Measurements from ENCODE around the gene UTP11. TPM values are rescaled to one million over a fixed set of nuclear protein-coding genes. Genes with fewer than 3 reads are reported as not detected.
A peak's percentile ranks its signal among the peaks of the same experiment; 100 is the strongest.
"Not testable (repeated sequence)": the region's sequence is repeated elsewhere in the genome, so short reads cannot be mapped to it uniquely, and the experiment has no call there.

Gene UTP11
- total RNA-seq, result 39.6 TPM
- long read RNA-seq, transcript UTP11-201 (8 exons, 2,019 nt), result major isoform, 60 of 63 reads
- long read RNA-seq, partial matches to known transcripts, result 1 of 63 reads
- long read RNA-seq, other reads (novel, unspliced or antisense), result 2 of 63 reads

DNA sequence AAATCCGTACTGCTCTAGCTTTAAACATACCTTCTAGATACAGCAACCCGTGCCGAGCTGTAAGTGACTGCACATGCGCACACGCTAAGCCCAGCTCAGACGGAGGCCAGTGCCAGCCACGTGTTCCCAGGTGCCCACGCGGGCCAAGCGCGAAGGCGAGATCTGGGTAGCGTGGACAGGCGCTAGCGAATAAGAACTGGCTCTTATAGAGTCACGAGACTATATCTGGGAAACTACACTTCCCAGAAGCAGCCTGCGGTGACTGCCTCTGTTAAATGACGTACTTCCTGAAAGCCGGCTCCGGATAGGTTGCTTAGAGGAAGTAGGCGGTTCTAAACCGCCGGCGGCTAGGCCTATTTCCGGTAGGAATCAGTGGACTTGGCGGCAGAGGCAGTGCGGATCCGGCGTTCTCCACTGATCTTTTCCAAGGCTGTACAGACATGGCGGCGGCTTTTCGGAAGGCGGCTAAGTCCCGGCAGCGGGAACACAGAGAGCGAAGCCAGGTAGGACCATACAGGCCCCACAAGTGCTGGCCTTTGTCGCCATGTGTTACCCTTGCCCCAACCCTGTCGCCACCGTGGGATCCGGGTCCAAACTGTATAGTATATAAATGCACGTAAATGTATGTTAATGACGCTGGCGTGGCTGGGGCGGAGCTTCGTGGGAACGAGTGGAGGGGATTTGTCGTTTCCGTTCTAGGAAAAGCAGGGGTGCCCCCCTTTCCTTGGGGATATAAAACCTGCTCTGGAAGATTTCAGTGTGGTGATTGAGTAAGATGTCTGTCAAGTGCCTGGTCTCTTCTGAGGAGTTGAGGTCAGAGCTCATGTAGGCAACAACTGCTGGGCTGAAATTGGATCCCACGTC is at the start of gene UTP11:
TSS of gene UTP11 (plus strand) at position 372 of the 864 bp plus-strand sequence. CDS start at position 441, 69 bp downstream.
- DNase-seq, result peak; percentile 89
- peak within 1 kb of the TSS; percentile 95 for H3K27ac ChIP-seq (replicated peaks)
- no peaks in the 10 kb centered on the region for H3K9me3 ChIP-seq (replicated peaks)
- peaks cover 13% of the 10 kb centered on the region for H3K36me3 ChIP-seq
- no peaks in the 10 kb centered on the region for H3K27me3 ChIP-seq (ENCODE audit: low read depth)
- peak within 1 kb of the TSS; percentile 85 for H3K4me3 ChIP-seq
- peaks cover 60% of the 10 kb centered on the region for H3K4me1 ChIP-seq
- TF ChIP-seq CTCF (IDR thresholded peaks at IDR 0.05; ENCODE audit: borderline replicate concordance), result no peak
- intact Hi-C loops (cut with micrococcal nuclease), result no loop called here

DNA sequence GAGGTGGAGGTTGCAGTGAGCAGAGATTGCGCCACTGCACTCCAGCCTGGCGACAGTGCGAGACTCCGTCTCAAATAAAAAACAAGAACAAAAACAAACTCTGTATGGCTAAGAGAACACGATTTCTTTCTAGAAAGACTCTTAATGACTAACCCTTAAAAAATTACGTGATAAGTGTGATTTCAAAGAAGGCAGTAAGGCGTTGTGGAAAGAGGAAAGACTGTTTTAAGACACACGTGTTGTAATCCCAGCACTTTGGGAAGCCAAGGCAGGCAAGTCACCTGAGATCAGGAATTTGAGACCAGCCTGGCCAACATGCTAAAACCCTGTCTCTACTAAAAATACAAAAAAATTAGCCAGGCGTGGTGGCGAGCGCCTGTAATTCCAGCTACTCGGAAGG is 48.4 kb upstream of the UTP11 start:
- DNase-seq; H3K9me3 ChIP-seq (replicated peaks); H3K4me3 ChIP-seq; intact Hi-C loops (cut with micrococcal nuclease); H3K27ac ChIP-seq (replicated peaks); H3K27me3 ChIP-seq (ENCODE audit: low read depth); H3K4me1 ChIP-seq: not testable (repeated sequence)
- H3K36me3 ChIP-seq, result peaks cover 86% of the 10 kb centered on the region

DNA sequence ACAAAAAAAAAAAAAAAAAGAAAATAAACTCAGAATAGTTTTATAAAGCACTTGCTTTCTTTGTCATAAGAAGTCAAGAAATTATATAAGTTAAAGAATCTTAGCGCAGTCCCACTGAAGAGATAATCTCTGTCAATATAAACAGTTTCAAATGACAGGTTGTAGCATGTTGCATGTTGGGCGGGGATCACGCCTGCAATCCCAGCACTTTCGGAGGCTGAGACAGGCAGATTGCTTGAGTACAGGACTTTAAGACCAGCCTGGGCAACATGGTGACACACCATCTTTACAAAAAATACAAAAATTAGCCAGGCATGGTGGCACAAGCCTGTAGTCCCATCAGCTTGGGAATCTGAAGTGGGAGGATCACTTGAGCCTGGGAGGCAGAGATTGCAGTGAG is 47.2 kb upstream of the UTP11 start:
- Histone ChIP-seq H3K36me3 (peaks cover 85% of the 10 kb centered on the region), H3K27me3 (ENCODE audit: low read depth) (no peaks in the 10 kb centered on the region), H3K4me1 (no peaks in the 10 kb centered on the region), H3K27ac (replicated peaks) (no peak overlapping the region), H3K4me3 (no peak overlapping the region), H3K9me3 (replicated peaks) (no peaks in the 10 kb centered on the region)
- intact Hi-C loops (cut with micrococcal nuclease), result no loop called here
- DNase-seq, result no peak
- TF ChIP-seq CTCF (IDR thresholded peaks at IDR 0.05; ENCODE audit: borderline replicate concordance), result no peak

GRCh38 chr1:37973684-37974083 is 38.9 kb upstream of the UTP11 start:
- H3K36me3 ChIP-seq, result peaks cover 80% of the 10 kb centered on the region
- H3K27ac ChIP-seq (replicated peaks); H3K4me1 ChIP-seq; H3K4me3 ChIP-seq; H3K27me3 ChIP-seq (ENCODE audit: low read depth); intact Hi-C loops (cut with micrococcal nuclease); H3K9me3 ChIP-seq (replicated peaks); DNase-seq: not testable (repeated sequence)

- H3K4me1 ChIP-seq, result no peaks in the 10 kb centered on the region
- H3K36me3 ChIP-seq, result peaks cover 80% of the 10 kb centered on the region
- H3K9me3 ChIP-seq (replicated peaks), result peaks cover 5% of the 10 kb centered on the region
- no peaks in the 10 kb centered on the region for H3K27me3 ChIP-seq (ENCODE audit: low read depth)
- intact Hi-C loops (cut with micrococcal nuclease), result no loop called here
- no peak for TF ChIP-seq CTCF (IDR thresholded peaks at IDR 0.05; ENCODE audit: borderline replicate concordance)
- H3K4me3 ChIP-seq, result no peak overlapping the region
- no peak for DNase-seq
- no peak overlapping the region for H3K27ac ChIP-seq (replicated peaks)
Measured at GRCh38 chr1:37974567-37974966, 38.0 kb upstream of the UTP11 start.

DNA sequence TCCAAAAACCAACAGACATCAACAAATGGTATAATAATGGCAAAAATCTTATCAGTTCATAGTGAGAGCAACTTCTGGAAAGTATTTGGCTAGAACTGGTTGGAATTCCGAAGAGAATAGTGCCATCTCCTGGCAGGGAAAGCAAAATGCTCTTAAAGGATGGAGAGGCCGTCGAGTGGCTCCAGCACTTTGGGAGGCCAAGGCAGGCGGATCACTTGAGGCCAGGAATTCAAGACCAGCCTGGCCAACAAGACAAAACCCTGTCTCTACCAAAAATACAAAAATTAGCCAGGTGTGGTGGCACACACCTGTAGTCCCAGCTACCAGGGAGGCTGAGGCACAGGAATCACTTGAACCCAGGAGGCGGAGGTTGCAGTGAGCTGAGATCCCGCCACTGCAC is 37.5 kb upstream of the UTP11 start:
- not testable (repeated sequence) for H3K4me3 ChIP-seq; H3K27me3 ChIP-seq (ENCODE audit: low read depth); H3K27ac ChIP-seq (replicated peaks)

More for the DNA sequence above, 37.5 kb upstream of the UTP11 start:
- DNase-seq; intact Hi-C loops (cut with micrococcal nuclease); H3K4me1 ChIP-seq; H3K9me3 ChIP-seq (replicated peaks): not testable (repeated sequence)
- peak; percentile 63 for TF ChIP-seq CTCF (IDR thresholded peaks at IDR 0.05; ENCODE audit: borderline replicate concordance)
- H3K36me3 ChIP-seq, result peaks cover 80% of the 10 kb centered on the region
